ENCODE results near the gene MYO3A. TPM values are rescaled to one million over a fixed set of nuclear protein-coding genes. Genes with fewer than 3 reads are reported as not detected.
"Not testable (repeated sequence)": the region's sequence is repeated elsewhere in the genome, so short reads cannot be mapped to it uniquely, and the experiment has no call there.

Gene MYO3A
- total RNA-seq, 1 experiment from 2014 or later: 0.14 TPM

DNA sequence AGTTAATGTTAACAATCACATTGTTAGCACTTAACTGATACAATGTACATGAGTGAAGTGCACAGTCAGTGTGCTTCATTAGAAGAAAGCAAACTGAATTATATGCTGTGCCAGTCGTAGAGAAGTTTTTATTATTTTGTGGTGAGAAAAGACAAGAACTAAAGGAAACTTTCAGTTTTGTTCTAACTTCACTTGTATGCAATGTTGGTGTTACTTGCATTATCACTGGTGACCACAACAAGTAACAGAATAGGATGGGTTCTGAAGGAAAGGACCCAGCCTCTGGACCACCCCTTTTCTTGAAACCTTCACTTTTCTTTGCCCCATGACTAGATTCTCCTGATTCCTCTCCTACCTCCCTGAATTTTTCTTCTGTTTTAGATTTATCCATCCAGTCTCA is 159.2 kb downstream of the MYO3A start:
- Mint-ChIP-seq H3K36me3 (ENCODE audit: insufficient read depth, unreplicated experiment) (no peaks in the 10 kb centered on the region), H3K9me3 (ENCODE audit: low read depth, unreplicated experiment) (no peaks in the 10 kb centered on the region), H3K27ac (ENCODE audit: unreplicated experiment) (no peak overlapping the region), H3K4me3 (ENCODE audit: low read depth, unreplicated experiment) (no peak overlapping the region), H3K27me3 (ENCODE audit: unreplicated experiment) (no peaks in the 10 kb centered on the region), H3K4me1 (ENCODE audit: low read depth, unreplicated experiment) (no peaks in the 10 kb centered on the region)
- intact Hi-C loops (cut with micrococcal nuclease; ENCODE audit: unreplicated experiment): no loop called here
- DNase-seq: no peak
- no TSS peak for BruUV-seq (replicated peaks)
- TF ChIP-seq, protein P1, sequence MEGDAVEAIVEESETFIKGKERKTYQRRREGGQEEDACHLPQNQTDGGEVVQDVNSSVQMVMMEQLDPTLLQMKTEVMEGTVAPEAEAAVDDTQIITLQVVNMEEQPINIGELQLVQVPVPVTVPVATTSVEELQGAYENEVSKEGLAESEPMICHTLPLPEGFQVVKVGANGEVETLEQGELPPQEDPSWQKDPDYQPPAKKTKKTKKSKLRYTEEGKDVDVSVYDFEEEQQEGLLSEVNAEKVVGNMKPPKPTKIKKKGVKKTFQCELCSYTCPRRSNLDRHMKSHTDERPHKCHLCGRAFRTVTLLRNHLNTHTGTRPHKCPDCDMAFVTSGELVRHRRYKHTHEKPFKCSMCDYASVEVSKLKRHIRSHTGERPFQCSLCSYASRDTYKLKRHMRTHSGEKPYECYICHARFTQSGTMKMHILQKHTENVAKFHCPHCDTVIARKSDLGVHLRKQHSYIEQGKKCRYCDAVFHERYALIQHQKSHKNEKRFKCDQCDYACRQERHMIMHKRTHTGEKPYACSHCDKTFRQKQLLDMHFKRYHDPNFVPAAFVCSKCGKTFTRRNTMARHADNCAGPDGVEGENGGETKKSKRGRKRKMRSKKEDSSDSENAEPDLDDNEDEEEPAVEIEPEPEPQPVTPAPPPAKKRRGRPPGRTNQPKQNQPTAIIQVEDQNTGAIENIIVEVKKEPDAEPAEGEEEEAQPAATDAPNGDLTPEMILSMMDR (IDR thresholded peaks at IDR 0.05; ENCODE audit: unreplicated experiment): no peak
- CTCF ChIA-PET: interaction anchor here (0.6 kb wide), 1 partner anchor 446 kb away, joined by 4 read pairs; no protein-coding TSS in a partner anchor

DNA sequence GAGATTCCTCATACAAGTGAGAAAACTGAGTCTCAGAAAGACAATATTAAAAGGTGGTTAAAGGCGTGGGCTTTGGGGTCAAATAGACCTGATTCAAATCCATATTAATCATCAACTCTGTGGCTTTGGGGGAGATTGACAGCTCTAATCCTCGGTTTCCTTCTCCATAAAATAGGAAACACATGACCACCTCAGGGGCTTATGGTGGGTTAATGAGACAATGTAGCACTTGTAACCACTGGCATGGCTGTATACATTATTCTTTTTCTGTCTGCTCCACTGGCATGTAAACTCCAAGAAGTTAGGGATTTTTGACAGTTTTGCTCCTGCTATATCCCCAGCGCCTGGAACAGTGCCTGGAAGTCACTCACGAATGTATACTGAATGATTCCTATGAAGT is 161.8 kb downstream of the MYO3A start:
- intact Hi-C loops (cut with micrococcal nuclease; ENCODE audit: unreplicated experiment): no loop called here
- Mint-ChIP-seq H3K27ac (ENCODE audit: unreplicated experiment) (no peak overlapping the region), H3K36me3 (ENCODE audit: insufficient read depth, unreplicated experiment) (no peaks in the 10 kb centered on the region), H3K4me1 (ENCODE audit: low read depth, unreplicated experiment) (no peaks in the 10 kb centered on the region), H3K27me3 (ENCODE audit: unreplicated experiment) (no peaks in the 10 kb centered on the region), H3K9me3 (ENCODE audit: low read depth, unreplicated experiment) (peaks cover 4% of the 10 kb centered on the region), H3K4me3 (ENCODE audit: low read depth, unreplicated experiment) (no peak overlapping the region)
- no TSS peak for BruUV-seq (replicated peaks)
- no peak for DNase-seq
- TF ChIP-seq, protein P1 (IDR thresholded peaks at IDR 0.05; ENCODE audit: unreplicated experiment): no peak
- CTCF ChIA-PET: no interaction called here

DNA sequence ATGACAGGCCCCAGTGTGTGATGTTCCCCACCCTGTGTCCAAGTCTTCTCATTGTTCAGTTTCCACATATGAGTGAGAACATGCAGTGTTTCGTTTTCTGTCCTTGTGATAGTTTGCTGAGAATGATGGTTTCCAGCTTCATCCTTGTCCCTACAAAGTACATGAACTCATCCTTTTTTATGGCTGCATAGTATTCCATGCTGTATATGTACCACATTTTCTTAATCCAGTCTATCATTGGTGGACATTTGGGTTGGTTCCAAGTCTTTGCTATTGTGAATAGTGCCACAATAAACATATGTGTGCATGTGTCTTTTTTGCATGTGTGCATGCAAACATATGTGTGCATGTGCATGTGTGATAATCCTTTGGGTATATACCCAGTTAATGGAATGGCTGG is 163.5 kb downstream of the MYO3A start:
- BruUV-seq (replicated peaks); H3K4me1 Mint-ChIP-seq (ENCODE audit: low read depth, unreplicated experiment); H3K9me3 Mint-ChIP-seq (ENCODE audit: low read depth, unreplicated experiment); DNase-seq; intact Hi-C loops (cut with micrococcal nuclease; ENCODE audit: unreplicated experiment); H3K36me3 Mint-ChIP-seq (ENCODE audit: insufficient read depth, unreplicated experiment); H3K27me3 Mint-ChIP-seq (ENCODE audit: unreplicated experiment); H3K4me3 Mint-ChIP-seq (ENCODE audit: low read depth, unreplicated experiment); H3K27ac Mint-ChIP-seq (ENCODE audit: unreplicated experiment); CTCF ChIA-PET: not testable (repeated sequence)

DNA sequence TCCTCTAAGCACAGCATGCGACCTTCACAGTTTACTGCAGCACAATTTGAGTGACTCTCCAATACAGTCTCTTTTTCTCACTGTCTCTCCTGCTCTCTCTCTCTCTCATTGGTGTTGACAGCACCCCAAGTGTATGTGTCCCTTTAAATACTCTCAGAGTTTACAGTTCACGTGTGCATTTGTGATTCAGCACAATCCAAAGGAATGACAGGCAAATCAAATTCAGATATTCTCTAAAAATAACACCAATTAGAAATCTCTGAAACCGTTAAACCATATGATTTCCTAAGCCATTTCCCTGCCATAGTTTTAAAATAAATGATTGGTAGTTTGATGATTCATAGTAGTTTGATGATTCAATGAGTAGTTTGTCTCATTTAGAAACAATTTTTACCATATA is 178.5 kb downstream of the MYO3A start:
- CTCF ChIA-PET: no interaction called here
- no peak overlapping the region for H3K27ac Mint-ChIP-seq (ENCODE audit: unreplicated experiment)
- intact Hi-C loops (cut with micrococcal nuclease; ENCODE audit: unreplicated experiment): no loop called here
- H3K4me1 Mint-ChIP-seq (ENCODE audit: low read depth, unreplicated experiment): no peaks in the 10 kb centered on the region
- no peaks in the 10 kb centered on the region for H3K36me3 Mint-ChIP-seq (ENCODE audit: insufficient read depth, unreplicated experiment)
- no peak for DNase-seq
- H3K4me3 Mint-ChIP-seq (ENCODE audit: low read depth, unreplicated experiment): no peak overlapping the region
- H3K9me3 Mint-ChIP-seq (ENCODE audit: low read depth, unreplicated experiment): no peaks in the 10 kb centered on the region
- TF ChIP-seq, protein P1 (IDR thresholded peaks at IDR 0.05; ENCODE audit: unreplicated experiment): no peak
- no TSS peak for BruUV-seq (replicated peaks)
- H3K27me3 Mint-ChIP-seq (ENCODE audit: unreplicated experiment): peaks cover 18% of the 10 kb centered on the region

DNA sequence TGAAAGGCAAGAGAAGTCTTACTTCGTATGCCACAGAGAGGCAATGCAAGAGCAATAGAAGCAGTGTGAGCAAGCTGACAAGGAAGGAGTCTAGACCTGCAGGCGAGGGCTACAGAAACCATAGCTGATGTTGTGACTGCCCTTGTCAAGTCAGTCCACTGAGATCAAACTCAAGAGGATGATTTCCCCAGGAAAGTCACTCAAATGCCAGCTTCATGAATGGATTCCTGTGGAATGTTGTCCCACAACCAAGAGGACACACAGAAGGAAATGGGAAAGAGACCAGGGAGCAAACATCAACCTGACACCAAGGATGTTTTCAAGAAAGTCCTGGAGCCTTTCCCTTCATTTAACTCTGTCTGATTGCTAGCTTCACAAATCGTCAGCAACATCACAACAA is 204.6 kb downstream of the MYO3A start:
- Mint-ChIP-seq H3K27ac (ENCODE audit: unreplicated experiment) (no peak overlapping the region), H3K9me3 (ENCODE audit: low read depth, unreplicated experiment) (no peaks in the 10 kb centered on the region), H3K36me3 (ENCODE audit: insufficient read depth, unreplicated experiment) (no peaks in the 10 kb centered on the region), H3K27me3 (ENCODE audit: unreplicated experiment) (peaks cover 8% of the 10 kb centered on the region), H3K4me3 (ENCODE audit: low read depth, unreplicated experiment) (no peak overlapping the region), H3K4me1 (ENCODE audit: low read depth, unreplicated experiment) (no peaks in the 10 kb centered on the region)
- BruUV-seq (replicated peaks): no TSS peak
- TF ChIP-seq, protein P1 (IDR thresholded peaks at IDR 0.05; ENCODE audit: unreplicated experiment): no peak
- intact Hi-C loops (cut with micrococcal nuclease; ENCODE audit: unreplicated experiment): no loop called here
- CTCF ChIA-PET: interaction anchor here (0.6 kb wide), 1 partner anchor 112 kb away, joined by 4 read pairs; no protein-coding TSS in a partner anchor
- DNase-seq: no peak

Data from Calu3 (cell line).